Activated naive CD4-positive, alpha-beta T cell (primary cell): ENCODE measurements around the gene NUP62.
"Not testable (repeated sequence)": the region's sequence is repeated elsewhere in the genome, so short reads cannot be mapped to it uniquely, and the experiment has no call there.

Source experiments
- DNase-seq, 4 experiments: peaks; one replicate each; lab custom pipeline; 2025; lab: John Stamatoyannopoulos, UW

Gene NUP62

DNA sequence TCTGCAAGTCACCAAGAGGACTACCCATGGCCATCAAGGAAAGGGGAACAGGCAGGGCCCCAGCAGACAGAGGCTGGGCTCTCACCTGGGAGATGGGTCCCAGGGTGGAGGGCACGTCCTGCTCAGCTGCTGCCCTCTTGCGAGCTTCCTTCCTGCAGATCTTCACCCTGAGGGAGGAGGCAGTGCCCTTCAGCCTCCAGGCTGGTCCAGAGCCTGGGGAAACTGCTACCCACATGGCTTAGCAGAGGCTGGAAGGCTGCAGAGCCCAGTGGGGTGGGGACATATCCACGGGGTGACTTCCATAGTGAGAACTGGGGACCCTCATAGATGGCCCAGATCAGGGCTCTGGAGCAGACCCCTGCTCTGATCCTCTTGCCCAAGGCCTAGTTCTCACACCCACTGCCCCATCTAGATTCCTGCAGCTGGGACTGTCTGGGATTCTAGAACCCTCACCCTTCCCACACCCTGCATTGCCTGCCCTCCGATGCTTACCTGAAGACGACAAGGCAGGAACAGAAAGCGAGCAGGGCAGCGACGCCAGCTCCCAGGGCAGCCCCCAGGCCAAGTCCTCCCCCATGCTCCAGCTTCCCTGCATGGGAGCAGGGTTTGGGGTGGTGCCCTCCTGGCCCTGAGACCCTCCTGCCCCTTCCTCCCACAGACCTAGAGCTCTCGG is 22.6 kb upstream of the NUP62 start:
- DNase-seq, result no peak

DNA sequence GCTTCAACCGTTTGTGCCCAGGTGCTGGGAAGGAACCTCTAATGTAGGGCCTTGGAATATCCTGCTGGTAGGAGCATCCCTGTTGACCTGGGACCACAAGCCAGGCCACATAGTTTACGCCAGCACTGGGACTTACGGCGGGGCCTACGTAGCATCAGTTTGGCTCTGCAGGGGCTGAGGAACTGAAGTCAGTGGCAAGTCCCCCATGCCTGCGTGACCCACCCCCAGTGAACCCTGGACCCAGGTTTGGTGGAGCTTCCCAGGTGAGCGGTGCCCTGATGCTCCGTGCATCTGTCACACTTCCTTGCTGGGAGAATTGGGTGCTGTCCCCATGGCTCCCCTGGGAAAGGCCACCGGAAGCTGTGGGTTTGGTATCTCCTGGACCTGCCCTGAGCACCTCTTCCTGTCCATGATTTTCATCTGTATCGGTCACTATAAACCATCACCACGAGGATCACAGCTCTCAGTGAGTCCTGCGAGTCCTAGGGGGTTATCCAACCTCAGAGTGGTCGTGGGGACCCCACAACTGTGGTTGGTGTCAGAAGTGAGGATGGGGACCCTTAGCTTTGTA is 21.7 kb upstream of the NUP62 start:
- DNase-seq, result no peak

DNA sequence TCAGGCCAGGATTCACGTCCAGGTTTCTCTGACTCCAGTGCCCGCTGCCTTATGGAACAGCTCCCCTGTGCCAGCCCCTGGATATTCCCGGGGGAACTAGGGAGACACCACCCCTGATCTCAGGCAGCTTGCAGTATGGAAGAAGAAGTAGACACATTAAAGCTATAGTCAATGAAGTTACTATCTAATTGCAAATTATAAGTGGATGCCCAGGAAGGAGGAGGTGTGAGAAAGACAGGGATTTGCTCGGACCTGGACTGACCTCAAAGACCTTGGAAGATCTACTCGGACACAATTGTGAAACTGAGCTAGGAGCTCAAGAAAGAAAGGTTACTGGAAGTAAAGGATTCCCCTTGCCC is 21.3 kb upstream of the NUP62 start:
- DNase-seq, result no peak

DNA sequence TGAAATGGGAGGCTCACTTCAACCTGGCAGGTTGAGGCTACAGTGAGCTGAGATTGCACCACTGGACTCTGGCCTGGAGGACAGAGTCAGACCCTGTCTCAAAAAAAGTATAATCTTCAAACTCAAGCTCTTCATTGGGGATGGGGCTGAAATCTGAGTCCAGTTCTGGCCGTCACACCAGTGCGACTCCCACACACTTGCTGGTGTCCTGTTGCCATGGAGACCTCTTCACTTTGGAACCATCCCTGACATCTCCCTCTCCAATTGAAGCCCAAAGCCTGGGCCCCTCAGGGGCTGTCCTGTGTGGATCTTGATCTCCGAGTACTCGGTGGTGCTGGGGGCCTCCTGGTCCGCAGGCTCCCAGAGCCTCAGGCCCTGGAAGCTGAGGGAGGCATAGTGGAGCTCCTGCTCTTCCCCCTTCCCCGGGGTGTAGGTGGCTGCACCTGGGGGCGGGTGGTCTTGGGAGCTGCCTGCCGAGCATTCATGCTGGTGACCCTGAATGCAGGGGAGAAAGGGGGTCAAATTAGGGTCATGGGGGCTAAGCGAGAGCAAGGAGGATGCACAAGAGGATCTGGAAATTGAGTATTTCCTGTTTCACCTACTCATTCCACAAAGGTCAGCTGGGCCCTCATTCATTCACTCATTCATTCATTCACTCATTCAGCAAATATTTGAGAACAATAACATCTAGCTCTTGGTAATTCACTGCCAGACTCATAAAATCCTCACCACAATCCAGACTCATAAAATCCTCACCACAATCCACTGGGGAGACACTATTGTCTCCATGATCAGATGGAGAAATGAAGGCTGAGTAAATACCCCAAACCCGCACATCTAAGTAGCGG is 20.7 kb upstream of the NUP62 start:
- DNase-seq, result no peak

DNA sequence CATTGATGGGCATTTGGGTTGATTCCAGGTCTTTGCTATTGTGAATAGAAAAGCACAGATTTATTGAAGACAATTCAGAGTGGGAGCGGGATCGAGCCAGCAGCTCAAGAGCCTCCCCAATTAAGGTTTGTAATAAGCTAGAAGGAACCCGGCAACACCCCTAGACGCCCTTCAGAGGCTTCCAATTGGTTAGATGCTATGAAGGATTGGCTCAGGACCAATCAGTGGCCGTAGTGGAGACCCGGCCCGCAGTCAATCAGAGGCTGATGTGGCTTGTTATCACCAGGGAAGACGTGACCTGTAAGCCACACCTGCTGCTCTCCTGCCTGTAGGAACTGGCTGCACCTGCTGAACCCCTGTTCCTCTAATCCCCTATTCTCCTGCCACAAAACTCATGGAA is 17.1 kb upstream of the NUP62 start:
- no peak for DNase-seq

DNA sequence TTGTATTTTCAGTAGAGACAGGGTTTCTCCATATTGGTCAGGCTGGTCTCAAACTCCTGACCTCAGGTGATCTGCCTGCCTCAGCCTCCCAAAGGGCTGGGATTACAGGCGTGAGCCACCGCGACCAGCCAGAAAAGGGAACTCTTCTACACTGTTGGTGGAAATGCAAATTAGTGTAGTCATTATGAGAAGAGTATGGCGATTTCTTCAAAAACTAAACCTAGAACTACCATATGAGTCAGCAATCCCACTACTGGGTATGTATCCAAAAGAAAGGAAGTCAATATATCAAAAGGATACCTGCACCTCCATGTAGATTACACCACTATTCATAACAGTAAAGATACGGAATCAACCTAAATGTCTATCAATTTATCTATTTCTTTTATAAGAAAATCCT is 15.3 kb upstream of the NUP62 start:
- not testable (repeated sequence) for DNase-seq

DNA sequence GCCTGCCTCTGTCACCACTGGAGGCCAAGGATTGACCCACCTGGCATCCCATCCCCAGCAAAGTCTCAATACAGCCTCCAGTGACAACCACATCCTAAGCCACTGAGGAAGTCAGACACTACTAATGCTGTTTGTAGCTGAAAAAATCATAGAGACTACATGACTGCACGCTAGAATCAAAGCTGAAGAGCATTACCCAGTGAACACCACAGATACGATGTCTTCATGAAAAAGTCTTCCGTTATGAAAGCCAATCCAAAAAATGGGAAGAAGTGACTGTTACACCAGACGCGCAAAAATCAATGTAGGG is 11.1 kb upstream of the NUP62 start:
- DNase-seq, result no peak

DNA sequence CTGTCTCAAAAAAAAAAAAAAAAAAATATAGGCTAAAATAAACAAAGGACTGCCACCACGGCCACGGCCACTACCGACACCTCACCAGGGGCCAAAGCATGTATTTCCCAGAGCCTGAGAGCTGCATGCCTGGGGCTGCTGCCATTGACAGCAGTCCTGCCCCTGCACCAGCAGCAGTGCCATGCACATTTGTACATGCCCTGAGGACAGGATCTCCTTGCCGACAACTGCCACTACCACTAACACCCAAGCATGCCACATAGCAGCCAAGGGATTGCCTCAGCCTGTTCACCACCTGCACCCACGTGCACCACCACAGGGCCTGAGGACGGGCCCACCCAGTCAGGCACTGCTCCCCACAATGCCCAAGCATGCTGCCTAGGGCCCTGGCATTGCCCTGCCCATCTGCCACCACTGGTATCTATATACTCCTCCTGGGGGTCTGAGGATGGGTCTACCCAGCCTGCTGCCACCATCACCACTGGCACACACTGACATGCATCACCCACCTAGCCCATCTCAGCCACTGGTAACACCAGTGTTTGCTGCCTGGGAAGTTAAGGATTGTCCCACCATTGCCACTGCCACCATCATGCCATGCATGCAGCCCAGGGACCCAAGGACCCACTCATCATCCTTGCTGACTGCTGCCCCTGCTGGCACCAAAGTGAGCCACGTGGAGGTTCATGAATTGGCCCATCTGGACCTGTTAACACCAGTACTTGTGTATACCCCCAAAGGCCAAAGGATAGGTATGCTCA is 10.6 kb upstream of the NUP62 start:
- DNase-seq, result no peak

DNA sequence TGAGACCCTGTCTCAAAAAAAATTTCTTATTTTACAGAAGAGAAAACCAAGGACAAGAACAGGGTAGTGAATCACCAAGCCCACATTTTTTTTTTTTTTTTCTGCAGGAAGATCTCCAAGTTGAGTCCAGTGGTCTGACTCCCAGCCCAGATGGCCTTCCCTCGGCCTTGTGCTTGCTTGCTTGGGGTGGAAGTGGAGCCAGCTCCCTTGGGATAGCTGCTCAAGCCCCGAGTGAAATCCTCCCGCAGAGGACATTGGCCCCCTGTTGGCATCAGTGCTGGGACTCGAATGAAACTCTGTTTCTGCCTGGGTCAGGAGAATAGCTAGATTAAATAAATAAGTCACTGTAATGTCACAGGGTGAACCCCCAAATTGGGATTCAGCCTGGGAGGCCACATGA is 9.4 kb upstream of the NUP62 start:
- DNase-seq, result no peak

DNA sequence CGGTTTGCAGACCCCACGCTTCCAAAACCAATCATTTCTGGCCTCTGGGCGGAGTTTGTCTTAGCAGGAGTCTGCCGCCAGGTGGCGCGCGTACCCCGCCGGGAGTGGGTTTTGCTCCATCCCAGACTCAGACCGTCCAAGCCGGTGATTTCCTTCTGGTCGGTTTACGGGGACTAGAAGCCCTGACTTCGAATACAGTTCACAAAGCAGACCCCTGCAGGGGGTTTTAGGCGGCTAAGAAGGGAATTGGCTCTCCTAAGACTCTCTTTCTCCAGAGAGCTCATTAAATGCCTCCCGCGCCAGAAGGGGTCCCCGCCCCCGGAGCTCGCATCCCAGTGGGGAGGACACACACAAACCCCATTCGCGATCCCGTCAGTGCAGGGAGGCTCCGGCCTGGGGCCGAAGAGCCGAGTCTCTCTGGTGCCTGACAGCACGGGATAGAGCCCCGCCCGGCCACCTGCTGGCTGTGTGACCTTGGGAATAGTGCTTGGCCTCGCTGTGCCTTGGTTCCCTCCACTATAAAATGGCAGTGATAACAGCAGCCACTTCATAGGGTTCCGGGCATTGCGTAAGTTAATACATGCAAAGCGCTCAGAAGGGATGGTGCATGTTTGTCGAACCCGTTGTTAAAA is 8.6 kb upstream of the NUP62 start:
- DNase-seq, result peak; percentile 62 to 72 (median 68)

DNA sequence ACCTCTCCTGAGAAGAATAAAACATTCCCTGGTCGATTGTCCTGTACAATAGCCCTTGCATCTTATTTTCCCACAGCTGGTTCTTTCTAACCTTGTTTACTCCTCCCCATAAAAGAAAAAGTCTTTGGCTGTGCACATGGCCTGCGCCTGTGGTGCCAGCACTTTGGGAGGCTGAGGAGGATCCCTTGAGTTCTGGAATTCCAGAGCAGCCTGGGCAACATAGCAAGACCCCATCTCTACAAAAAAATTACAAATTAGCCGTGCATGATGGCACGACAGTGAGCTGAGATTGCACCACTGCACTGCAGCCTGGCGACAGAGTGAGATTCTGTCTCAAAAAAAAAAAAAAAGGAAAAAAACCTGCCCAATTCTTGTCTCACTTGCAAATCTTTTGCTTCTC is 7.2 kb upstream of the NUP62 start:
- no peak for DNase-seq

DNA sequence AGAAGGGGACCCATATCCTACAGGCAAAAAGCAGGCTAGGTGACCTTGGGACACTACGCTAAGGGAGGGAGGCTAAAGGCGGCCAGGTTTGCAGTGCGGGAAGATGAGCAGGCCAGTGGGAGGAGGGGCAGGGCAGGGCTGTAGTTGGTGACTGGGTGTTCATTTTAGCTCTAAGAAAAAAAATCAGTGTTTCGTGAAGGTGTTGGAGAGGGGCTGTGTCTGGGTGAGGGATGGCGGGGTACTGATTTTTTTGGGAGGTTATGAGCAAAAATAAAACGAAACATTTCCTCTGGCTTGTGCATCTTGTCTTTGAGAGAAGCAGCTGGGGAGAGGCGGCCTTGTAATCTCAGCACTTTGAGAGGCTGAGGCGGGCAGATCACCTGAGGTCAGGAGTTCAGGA is 4.3 kb upstream of the NUP62 start:
- DNase-seq, result no peak

DNA sequence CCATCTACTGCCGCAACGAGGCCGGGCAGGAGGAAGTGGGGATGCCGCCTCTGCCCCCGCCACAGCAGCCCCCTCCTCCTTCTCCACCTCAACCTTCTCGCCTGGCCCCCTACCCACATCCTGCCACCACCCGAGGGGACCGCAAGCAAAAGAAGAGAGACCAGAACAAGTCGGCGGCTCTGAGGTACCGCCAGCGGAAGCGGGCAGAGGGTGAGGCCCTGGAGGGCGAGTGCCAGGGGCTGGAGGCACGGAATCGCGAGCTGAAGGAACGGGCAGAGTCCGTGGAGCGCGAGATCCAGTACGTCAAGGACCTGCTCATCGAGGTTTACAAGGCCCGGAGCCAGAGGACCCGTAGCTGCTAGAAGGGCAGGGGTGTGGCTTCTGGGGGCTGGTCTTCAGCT is 3.4 kb upstream of the NUP62 start:
- peak in 2 of 4 experiments; percentile 9 to 29 for DNase-seq

DNA sequence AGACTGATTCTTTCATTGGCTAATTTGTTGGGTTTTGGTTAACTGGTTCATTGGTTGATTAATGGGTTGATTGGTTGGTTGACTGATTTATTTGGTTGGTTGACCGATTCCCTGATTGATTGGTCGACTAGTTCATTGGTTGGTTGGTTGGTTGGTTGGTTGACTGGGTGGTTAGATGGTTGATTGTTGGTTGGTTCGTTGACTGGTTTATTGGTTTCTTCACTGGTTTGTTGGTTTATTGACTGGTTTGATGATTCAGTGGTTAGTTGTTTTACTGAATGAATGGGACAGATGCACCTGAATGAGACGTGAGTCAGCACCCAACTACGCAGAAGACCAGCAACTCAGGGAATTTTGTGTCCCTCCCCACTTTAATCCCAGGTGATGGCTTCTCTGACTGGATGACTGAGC is 2.7 kb upstream of the NUP62 start:
- no peak for DNase-seq

DNA sequence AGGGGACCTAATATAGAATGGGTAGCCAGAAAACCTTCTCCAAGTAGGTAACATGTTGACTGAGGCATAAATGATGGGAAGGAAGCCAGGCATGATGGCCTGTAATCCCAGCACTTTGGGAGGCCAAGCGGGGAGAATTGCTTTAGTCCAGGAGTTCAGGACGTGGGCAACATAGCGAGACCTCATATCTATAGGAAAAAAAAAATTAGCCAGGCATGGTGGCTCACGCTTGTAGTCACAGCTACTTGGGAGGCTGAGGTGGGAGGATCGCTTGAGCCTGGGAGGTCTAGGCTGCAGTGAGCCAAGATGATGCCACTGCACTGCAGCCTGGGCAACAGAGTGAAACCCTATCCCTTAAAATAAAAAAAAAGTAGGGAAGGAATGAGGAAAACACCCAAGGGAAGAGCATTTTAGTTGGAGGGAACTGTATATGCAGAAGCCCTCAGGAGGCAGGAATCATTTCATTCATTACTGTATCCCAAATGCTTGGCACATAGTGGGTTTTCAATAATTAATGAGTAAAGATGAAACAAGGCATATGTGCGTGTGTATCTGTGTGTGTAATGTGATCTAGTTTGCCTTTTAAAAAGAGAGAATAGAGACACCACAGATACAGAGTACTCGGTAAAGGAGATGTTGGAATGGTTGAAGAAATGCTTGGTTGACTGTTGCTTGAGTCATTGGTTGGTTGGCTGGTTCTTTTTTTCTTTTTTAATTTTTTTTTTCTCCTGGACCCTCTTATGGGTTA is 2.2 kb upstream of the NUP62 start:
- no peak for DNase-seq

DNA sequence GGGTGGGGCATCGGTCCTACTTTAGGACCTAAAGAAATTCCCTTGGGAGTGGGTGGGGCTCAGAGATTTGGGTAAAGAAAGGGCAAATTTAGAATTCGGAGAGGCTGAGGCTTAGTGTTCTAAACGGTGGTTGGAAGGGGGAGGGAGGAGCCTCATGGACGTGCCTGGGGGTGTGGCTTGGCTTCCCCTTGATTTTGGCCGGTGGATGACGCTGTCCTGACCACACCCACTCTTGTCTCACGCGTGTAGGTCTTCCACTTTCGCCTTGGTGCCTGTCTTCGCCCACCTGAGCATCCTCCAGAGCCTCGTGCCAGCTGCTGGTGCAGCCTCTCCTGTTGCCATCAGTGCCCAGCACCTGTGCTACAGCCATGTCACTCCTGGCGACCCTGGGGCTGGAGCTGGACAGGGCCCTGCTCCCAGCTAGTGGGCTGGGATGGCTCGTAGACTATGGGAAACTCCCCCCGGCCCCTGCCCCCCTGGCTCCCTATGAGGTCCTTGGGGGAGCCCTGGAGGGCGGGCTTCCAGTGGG is 1.2 kb upstream of the NUP62 start:
- no peak for DNase-seq

DNA sequence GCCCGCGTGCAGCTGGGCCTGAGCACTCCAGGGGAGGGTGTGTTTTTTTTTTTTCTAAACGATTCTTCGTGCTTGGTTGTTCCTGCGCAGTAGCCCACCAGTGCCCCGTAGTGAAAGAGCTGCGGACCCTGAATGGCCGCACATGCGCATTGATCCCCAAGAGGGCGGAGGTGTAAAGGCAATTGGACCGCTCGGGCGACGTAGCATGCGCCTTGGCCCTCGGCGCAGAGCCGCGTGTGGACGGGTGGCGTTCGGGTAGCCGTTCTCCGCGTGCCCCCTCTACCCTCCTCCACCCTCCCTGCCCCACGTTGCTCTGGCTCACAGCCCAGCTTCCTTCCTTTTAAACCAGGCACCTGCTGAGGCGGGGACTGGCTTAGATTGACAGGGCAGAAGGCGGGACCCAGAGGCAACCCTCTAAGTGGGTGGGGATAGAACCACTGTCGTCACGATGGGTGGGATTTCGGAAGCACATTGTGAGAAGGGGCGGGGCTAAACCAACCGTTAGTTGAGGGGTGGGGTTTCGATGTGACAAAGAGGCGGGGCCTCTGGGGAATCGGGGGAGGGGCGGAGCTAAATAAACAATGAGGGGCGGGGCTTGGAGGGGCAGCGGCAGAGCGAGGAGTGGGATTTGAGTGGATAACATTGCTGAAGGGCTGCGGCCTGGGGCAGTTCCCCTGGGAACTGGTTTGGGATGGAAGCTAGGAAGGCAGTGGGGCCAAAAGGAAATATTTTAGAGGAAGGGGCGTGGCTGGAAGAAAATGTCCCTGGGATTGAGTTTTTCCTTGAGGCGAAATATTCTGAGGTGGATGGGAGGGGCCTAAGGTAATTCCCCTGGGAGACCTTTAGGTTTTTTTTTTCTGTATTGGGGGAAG is 543 bp upstream of the NUP62 start:
- peak; percentile 92 to 96 (median 94) for DNase-seq

DNA sequence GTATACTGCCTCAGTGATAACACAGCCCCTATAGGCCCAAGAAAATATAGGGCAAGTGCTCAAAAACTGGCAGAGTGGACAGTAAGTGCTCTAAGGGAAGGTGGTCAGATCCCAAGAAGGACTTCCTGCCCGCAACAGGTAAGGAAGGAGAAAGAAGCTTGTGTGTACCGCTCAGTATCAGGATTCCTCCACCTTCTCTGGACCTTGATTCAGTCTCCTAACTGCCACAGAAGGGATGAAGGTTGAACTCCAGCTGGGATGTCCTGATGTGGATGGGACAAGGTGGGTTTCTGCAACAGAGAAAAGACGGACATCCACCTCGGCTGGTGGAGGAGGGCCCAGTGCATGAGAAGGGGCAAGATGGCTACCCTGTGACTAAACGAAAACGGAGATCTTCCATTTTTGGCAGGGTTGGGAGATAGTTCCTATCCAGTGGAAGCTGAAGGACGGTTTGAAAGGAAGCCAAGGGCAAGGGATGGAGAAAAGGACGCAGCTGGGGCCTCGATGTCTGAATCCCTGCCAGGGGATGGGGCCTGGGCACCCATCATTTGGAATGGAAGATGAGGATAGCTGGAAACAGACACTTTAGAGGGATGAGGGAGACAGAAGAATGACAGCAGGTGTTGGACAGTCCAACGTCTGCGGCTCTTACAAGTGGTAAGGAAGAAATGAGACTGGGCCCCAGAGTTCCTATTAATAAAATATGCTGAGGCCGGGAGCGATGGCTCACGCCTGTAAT is 1.6 kb downstream of the NUP62 start:
- no peak for DNase-seq

DNA sequence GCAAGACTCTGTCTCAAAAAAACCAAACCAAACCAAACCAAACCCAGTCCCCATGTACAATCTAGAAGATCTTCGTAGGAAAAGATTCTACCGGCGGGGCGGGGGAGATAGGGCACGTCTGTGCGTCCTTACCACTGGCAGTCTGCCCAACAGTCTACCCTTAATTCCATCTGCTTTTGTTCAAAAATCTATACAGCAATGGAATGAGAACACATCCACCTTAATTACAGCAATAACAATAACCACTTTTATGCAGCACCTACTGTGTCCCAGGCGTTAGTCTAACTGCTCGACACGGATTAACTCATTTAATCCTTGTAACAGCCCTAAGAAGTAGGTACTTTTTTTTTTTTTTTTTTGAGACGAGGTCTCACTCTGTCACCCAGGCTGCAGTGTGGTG is 2.8 kb downstream of the NUP62 start:
- no peak for DNase-seq

DNA sequence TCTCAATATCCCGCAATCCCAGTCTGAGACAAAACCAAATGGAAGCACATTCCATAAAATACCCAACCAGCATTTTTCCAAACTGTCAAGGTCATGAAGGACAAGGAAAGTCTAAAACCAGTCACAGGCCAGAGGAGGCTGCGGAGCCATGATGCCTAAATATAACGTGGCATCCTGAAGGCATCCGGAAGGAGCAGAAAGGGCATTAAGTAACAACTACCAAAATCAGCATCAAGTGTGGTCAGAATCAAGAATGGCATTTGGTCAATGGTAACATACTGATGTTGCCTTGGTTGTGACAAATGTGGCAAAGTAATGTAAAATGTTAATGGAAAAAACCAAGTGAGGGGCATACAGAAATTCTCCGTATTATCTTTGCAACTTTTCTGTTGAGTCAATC is 3.8 kb downstream of the NUP62 start:
- no peak for DNase-seq
